GM10248 (cell line): ENCODE measurements around the gene LMO7.

Experiments used
- CTCF ChIA-PET: fragments of 300-600 bp; sonication (Branson Sonifier 250); formaldehyde crosslinking; extraction: SDS; loops from one replicate; lab custom pipeline; 2021; ENCODE audit warnings: antibody characterized with exemption; lab: Yijun Ruan, JAX
- POLR2A ChIA-PET: fragments of 350-650 bp; sonication (Branson Sonifier 250); formaldehyde crosslinking; extraction: SDS; loops from one replicate; lab custom pipeline; 2020; ENCODE audit warnings: antibody characterized with exemption; lab: Yijun Ruan, JAX
- DNase-seq: peaks from one replicate; pipeline ENCODE4 v3.0.0; 2012; ENCODE audit errors: extremely low spot score
- TF ChIP-seq, protein P1 (sequence below): IDR thresholded peaks from 2 replicates; pipeline ENCODE4 v1.5.1; 2012; ENCODE audit warnings: mild to moderate bottlenecking, low read depth; ENCODE audit errors: extremely low read depth, missing control alignments, control extremely low read depth

Gene LMO7

DNA sequence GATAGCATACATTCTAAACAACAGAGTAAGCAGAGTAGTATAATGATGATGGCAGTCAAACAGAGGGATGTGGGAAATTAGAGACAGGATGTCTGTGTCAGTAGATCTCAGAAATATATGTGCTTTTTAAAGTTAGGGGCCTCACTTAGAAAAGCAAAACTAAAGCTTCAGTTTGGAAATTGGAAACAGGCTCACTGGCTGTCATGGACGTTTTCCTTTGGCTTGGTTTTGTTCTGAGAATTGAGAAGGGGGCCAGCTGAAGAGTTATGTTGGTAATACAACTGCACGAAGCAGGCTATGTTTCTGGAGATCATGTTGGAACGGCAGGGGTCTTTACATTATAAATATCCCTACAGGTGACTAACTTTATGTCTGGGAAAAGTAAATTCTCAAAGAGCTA is 261.3 kb downstream of the LMO7 start:
- TF ChIP-seq, protein P1, sequence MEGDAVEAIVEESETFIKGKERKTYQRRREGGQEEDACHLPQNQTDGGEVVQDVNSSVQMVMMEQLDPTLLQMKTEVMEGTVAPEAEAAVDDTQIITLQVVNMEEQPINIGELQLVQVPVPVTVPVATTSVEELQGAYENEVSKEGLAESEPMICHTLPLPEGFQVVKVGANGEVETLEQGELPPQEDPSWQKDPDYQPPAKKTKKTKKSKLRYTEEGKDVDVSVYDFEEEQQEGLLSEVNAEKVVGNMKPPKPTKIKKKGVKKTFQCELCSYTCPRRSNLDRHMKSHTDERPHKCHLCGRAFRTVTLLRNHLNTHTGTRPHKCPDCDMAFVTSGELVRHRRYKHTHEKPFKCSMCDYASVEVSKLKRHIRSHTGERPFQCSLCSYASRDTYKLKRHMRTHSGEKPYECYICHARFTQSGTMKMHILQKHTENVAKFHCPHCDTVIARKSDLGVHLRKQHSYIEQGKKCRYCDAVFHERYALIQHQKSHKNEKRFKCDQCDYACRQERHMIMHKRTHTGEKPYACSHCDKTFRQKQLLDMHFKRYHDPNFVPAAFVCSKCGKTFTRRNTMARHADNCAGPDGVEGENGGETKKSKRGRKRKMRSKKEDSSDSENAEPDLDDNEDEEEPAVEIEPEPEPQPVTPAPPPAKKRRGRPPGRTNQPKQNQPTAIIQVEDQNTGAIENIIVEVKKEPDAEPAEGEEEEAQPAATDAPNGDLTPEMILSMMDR = no peak
- ChIA-PET POLR2A (no interaction called here), CTCF (interaction anchor here (1.4 kb wide), 1 partner anchor 12 kb away, joined by 4 read pairs; no protein-coding TSS in a partner anchor)
- no peak for DNase-seq

DNA sequence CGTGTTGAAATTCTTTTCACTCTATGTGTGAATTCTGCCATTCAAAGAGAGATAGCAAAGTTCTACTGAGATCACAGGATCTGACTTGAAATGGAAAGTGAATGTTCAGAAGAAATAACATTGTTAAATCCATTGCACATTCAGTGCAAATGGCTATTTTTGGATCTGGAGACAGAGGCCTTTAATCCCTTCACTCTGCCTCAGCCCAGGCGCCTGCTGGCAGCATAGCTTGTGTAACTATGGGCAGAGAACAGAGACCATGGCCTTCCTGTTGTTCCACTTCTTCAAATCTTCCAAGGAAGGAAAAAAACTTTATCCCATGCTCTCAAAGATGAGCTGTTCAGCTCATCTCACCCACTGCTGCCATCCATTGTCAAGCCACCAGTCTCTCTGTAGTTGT is 265.4 kb downstream of the LMO7 start:
- ChIA-PET POLR2A (no interaction called here), CTCF (interaction anchor here (2.9 to 4.3 kb wide), 2 partner anchors 12 to 25 kb away, joined by 10 to 22 read pairs; no protein-coding TSS in a partner anchor)

DNA sequence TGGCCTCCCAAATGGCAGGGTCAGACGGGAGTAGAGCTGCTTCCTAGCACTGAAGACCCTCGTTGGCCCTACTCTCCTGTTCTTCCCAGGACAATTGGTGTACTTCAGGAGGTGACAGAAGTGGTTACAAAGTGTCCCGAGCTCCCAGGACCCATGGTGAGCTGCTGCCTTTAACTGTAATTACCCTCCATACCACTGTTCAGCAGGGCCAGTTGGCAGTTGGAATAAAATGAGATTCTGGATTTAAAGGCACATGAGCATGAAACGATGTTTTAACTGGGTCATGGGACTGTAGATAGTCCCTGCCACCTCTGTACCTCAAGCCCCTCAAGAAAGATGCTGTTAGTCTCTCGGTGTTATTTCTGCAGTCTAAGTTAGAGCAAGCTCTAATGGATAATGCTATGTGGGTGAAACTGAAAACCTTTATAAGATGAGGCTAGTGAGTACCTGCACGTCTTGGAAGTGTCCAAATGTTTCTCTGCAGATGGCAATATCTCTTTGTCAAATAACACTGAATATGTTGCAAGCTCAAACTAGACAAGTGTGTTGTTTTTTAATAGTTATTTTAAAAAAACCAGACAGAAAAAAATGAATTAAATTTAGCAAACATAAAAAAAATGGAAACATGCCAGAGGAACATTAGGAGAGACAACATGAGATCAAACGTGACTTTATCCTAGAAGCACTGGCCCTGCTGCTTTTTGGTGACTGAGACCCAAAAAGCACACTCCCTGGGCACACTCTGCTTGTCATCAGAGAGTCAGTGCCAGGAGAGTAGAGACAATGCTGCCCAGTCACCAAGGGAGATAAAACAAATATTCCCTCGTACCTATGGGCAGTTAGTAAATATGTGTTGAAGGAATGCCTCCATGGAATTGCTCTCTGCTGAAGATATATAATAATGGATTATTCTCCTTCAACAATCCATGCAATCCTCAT is 266.3 kb downstream of the LMO7 start:
- TF ChIP-seq, protein P1 = no peak
- POLR2A ChIA-PET = no interaction called here
- CTCF ChIA-PET = interaction anchor here (2.4 to 4.3 kb wide), 3 partner anchors 10 to 26 kb away, joined by 9 to 22 read pairs (median 10); no protein-coding TSS in a partner anchor
- no peak for DNase-seq

More for the DNA sequence above, 265.4 kb downstream of the LMO7 start:
- TF ChIP-seq, protein P1 = no peak
- no peak for DNase-seq

DNA sequence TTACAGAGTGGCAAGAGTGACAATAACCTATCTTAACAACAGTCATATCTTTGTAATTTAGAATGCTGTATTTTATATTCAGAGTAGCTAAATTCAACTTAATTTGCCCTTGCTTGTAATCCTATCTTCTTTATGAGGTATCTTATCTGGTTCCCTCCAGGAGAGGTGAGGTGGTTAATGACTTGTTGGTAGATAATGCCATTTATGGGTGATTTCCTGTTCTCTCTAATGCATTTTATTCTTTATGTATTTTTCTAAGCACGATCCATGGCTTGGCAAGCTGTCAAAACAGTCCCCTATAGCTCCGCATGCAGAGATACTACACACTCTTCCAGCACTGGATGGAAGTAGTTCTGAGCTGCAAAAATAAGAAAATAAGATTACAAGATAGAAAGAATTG is 267.9 kb downstream of the LMO7 start:
- TF ChIP-seq, protein P1 = no peak
- CTCF ChIA-PET = interaction anchor here (0.8 to 4.3 kb wide), 4 partner anchors 10 to 114 kb away, joined by 4 to 22 read pairs (median 7); no protein-coding TSS in a partner anchor
- POLR2A ChIA-PET = no interaction called here
- no peak for DNase-seq

DNA sequence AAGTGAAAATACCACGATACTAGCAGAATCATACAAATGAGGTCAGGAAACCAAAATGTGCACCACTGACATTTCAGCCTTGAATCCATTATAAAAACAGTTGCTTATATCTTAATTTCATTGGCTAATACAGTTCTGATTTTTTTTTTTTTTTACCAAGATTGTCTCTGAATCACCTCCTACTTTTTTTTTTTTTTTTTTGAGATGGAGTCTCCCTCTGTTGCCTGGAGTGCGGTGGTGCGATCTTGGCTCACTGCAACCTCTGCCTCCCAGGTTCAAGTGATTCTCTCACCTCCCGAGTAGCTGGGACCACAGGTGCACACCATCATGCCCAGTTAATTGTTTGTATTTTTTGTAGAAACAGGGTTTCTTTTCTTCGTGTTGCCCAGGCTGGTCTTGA is 270.2 kb downstream of the LMO7 start:
- no peak for DNase-seq
- ChIA-PET POLR2A (no interaction called here), CTCF (interaction anchor here (0.8 to 1.1 kb wide), 2 partner anchors 19 to 30 kb away, joined by 3 read pairs; no protein-coding TSS in a partner anchor)
- TF ChIP-seq, protein P1 = no peak

DNA sequence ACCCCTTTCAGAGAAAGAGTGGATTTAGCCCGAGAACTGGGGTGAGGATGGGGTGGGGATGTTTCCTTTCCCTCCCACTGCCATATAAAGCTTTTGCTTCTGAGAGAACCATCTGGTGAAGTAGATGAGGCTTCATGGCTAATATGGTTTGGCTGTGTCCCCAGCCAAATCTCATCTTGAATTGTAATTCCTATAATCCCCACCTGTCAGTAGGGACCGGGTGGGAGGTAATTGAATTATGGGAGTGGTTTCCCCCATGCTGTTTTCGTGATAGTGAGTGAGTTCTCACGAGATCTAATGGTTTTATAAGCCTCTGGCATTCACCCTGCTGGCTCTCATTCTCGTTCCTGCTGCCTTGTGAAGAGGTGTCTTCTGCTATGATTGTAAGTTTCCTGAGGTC is 270.9 kb downstream of the LMO7 start:
- POLR2A ChIA-PET = no interaction called here
- CTCF ChIA-PET = interaction anchor here (1.1 kb wide), 1 partner anchor 20 kb away, joined by 3 read pairs; no protein-coding TSS in a partner anchor
- DNase-seq = no peak
- TF ChIP-seq, protein P1 = no peak
